IMR-90 (cell line): ENCODE results near the gene GRK5.

Source experiments
- CEBPB ChIP-seq: IDR thresholded peaks from 2 replicates; pipeline ENCODE4 v1.6.1; 2012; ENCODE audit warnings: low read depth, low read length, improper control_type of control experiment
- POLR2A ChIP-seq: IDR thresholded peaks from 2 replicates; pipeline ENCODE4 v1.6.1; 2012; ENCODE audit warnings: mild to moderate bottlenecking, low read depth, low read length
- RCOR1 ChIP-seq: IDR thresholded peaks from 2 replicates; pipeline ENCODE4 v1.6.1; 2012; ENCODE audit warnings: mild to moderate bottlenecking, low read length, improper control_type of control experiment; ENCODE audit not compliant: insufficient replicate concordance
- RFX5 ChIP-seq: IDR thresholded peaks from 2 replicates; pipeline ENCODE4 v1.8.0; 2012; ENCODE audit warnings: low read depth, mild to moderate bottlenecking, low read length, moderate library complexity
- TF ChIP-seq, protein P1 (sequence below): conservative IDR thresholded peaks from 2 replicates; pipeline ENCODE4 v1.5.1; 2012; ENCODE audit warnings: mild to moderate bottlenecking, low read depth, low read length, improper control_type of control experiment
- TF ChIP-seq, protein P2 (sequence below): fragments of 150-350 bp; IDR thresholded peaks from 2 replicates; pipeline ENCODE4 v1.6.1; 2017; ENCODE audit warnings: mild to moderate bottlenecking, antibody characterized with exemption, low read length, low read depth

- TF ChIP-seq POLR2A (no peak), RFX5 (no peak), RCOR1 (no peak), CEBPB (no peak)
- TF ChIP-seq, protein P1, sequence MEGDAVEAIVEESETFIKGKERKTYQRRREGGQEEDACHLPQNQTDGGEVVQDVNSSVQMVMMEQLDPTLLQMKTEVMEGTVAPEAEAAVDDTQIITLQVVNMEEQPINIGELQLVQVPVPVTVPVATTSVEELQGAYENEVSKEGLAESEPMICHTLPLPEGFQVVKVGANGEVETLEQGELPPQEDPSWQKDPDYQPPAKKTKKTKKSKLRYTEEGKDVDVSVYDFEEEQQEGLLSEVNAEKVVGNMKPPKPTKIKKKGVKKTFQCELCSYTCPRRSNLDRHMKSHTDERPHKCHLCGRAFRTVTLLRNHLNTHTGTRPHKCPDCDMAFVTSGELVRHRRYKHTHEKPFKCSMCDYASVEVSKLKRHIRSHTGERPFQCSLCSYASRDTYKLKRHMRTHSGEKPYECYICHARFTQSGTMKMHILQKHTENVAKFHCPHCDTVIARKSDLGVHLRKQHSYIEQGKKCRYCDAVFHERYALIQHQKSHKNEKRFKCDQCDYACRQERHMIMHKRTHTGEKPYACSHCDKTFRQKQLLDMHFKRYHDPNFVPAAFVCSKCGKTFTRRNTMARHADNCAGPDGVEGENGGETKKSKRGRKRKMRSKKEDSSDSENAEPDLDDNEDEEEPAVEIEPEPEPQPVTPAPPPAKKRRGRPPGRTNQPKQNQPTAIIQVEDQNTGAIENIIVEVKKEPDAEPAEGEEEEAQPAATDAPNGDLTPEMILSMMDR: no peak
- TF ChIP-seq, protein P2, sequence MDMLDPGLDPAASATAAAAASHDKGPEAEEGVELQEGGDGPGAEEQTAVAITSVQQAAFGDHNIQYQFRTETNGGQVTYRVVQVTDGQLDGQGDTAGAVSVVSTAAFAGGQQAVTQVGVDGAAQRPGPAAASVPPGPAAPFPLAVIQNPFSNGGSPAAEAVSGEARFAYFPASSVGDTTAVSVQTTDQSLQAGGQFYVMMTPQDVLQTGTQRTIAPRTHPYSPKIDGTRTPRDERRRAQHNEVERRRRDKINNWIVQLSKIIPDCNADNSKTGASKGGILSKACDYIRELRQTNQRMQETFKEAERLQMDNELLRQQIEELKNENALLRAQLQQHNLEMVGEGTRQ: no peak
These were observed 187.4 kb downstream of the GRK5 start for GRCh38 chr10:119394657-119395279.
